Stimulated activated CD4-positive, alpha-beta T cell treated with anti-CD3 and anti-CD28 coated beads, TNF-alpha, amount 100 ng/mL, for 4 hours (primary cell): Measurements from ENCODE around the gene FXYD7.

Source experiments
- DNase-seq, 3 experiments: peaks; one replicate each; pipeline ENCODE4 v3.0.0-alpha.2; 2020; ENCODE audit warnings: low read depth in 3 of 3

Gene FXYD7

GRCh38 chr19:35199481-35199880 lies 56.4 kb downstream of the FXYD7 start:
- no peak for DNase-seq

- DNase-seq: no peak
Measured at GRCh38 chr19:35202722-35203688, 60.0 kb downstream of the FXYD7 start.
